ENCODE measurements around the gene MELTF.

DNA sequence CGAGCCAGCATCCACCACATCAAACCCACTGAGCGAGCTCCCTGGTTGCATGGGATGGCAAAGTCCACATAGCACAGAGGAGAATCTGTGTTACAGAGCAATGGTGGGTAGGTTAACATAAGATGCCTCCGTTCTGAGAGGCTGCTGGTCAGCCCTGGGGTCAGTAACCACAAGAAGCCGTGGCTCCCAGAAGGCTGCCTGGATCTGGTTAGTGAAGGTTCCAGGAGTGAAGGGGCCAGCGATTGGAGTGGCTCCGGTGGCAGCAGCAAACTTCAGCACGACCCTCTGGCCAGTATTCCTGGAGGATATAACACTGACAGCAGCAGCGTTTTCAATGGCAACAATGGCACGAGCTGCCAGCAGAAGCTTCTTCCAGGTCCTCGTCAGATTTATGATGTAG lies 42.6 kb downstream of the MELTF start:
- TF ChIP-seq, protein P1, sequence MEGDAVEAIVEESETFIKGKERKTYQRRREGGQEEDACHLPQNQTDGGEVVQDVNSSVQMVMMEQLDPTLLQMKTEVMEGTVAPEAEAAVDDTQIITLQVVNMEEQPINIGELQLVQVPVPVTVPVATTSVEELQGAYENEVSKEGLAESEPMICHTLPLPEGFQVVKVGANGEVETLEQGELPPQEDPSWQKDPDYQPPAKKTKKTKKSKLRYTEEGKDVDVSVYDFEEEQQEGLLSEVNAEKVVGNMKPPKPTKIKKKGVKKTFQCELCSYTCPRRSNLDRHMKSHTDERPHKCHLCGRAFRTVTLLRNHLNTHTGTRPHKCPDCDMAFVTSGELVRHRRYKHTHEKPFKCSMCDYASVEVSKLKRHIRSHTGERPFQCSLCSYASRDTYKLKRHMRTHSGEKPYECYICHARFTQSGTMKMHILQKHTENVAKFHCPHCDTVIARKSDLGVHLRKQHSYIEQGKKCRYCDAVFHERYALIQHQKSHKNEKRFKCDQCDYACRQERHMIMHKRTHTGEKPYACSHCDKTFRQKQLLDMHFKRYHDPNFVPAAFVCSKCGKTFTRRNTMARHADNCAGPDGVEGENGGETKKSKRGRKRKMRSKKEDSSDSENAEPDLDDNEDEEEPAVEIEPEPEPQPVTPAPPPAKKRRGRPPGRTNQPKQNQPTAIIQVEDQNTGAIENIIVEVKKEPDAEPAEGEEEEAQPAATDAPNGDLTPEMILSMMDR (IDR thresholded peaks at IDR 0.05), result no peak
- TF ChIP-seq POLR2A (IDR thresholded peaks at IDR 0.05), result no peak

Data from adrenal gland (tissue), 5 donors.